ENCODE data around the gene MFGE8. TPM values are rescaled to one million over a fixed set of nuclear protein-coding genes. Genes with fewer than 3 reads are reported as not detected.

The MFGE8 gene
- total RNA-seq, 1 donor from 2014 or later, result 168 TPM

DNA sequence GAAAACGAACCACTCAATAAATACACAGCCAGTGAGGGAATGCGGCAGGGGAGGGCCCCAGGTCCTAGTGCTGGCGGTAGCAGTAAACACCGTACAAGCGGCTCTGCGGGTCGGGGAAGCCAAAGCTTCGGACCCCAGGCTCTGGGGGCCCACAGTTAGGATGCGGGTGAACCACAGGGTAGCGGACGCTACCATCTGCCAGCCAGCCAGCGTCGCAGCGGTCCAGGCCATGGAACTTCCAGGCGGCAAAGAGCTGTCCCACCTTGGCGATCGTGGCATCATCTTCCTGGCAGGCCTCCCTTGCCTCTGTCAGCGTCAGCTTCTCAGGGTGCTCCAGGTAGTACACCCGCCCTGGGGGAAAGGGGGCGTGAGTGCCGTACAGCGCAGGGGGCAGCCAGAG, 35.3 kb downstream of the MFGE8 start:
- ATAC-seq, result no peak
- intact Hi-C loops (cut with DNase I), result no loop called here
- no peak overlapping the region for H3K27ac ChIP-seq
- H3K4me1 ChIP-seq, result no peaks in the 10 kb centered on the region
- no peak overlapping the region for H3K4me3 ChIP-seq
- TF ChIP-seq, protein P1, sequence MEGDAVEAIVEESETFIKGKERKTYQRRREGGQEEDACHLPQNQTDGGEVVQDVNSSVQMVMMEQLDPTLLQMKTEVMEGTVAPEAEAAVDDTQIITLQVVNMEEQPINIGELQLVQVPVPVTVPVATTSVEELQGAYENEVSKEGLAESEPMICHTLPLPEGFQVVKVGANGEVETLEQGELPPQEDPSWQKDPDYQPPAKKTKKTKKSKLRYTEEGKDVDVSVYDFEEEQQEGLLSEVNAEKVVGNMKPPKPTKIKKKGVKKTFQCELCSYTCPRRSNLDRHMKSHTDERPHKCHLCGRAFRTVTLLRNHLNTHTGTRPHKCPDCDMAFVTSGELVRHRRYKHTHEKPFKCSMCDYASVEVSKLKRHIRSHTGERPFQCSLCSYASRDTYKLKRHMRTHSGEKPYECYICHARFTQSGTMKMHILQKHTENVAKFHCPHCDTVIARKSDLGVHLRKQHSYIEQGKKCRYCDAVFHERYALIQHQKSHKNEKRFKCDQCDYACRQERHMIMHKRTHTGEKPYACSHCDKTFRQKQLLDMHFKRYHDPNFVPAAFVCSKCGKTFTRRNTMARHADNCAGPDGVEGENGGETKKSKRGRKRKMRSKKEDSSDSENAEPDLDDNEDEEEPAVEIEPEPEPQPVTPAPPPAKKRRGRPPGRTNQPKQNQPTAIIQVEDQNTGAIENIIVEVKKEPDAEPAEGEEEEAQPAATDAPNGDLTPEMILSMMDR (IDR thresholded peaks at IDR 0.05), result no peak
- H3K27me3 ChIP-seq, result peaks cover 4% of the 10 kb centered on the region
- no peaks in the 10 kb centered on the region for H3K9me3 ChIP-seq
- H3K36me3 ChIP-seq, result no peaks in the 10 kb centered on the region
- no peak for DNase-seq

DNA sequence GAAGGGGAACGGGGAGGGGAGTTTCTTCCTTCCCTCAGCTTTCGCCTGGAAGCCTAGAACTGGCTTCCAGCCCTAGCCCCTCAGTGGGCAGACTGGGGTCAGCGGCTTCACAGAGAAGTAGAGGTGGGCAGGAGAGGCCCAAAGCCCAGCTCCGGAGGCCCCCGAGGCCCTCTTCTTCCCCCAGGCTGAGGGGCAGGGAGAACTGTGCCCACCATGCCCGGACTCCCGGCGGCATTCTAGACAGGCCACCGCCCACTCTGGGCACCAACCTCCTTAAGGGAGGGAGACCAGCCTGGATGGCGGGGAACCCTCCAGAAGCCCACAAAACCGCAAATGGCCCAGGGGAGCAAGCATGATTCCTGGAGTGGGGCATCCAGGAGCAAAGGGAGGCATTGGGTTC, 35.8 kb downstream of the MFGE8 start:
- Histone ChIP-seq H3K4me3 (no peak overlapping the region), H3K4me1 (no peaks in the 10 kb centered on the region), H3K36me3 (no peaks in the 10 kb centered on the region), H3K27ac (no peak overlapping the region), H3K9me3 (no peaks in the 10 kb centered on the region), H3K27me3 (peaks cover 4% of the 10 kb centered on the region)
- TF ChIP-seq, protein P1 (IDR thresholded peaks at IDR 0.05), result no peak
- no peak for DNase-seq
- no peak for ATAC-seq
- intact Hi-C loops (cut with DNase I), result no loop called here

DNA sequence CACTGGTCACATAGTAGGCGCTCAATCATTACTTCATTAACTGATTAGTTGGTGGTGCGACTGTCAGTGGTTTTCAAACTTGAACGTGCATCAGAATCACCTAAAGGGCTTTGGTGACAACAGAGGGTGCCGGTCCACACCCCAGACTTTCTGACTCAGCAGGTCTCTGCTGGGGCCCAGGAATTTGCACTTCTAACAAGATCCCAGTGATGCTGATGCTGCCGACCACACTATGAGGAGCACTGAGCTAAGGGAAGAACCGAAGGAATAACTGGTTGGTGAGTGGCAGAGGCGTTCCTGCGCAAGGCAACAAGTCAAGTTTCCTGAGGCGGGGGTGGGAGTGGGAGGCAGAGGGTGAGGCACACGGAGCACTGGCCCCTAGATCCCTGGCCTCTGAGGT, 36.6 kb downstream of the MFGE8 start:
- no peak overlapping the region for H3K4me3 ChIP-seq
- intact Hi-C loops (cut with DNase I), result no loop called here
- ATAC-seq (no peak), DNase-seq (no peak)
- no peaks in the 10 kb centered on the region for H3K9me3 ChIP-seq
- no peaks in the 10 kb centered on the region for H3K36me3 ChIP-seq
- H3K27me3 ChIP-seq, result peaks cover 4% of the 10 kb centered on the region
- no peak overlapping the region for H3K27ac ChIP-seq
- TF ChIP-seq, protein P1 (IDR thresholded peaks at IDR 0.05), result no peak
- no peaks in the 10 kb centered on the region for H3K4me1 ChIP-seq

GRCh38 chr15:88874684-88875083, 38.5 kb downstream of the MFGE8 start:
- DNase-seq (no peak), ATAC-seq (no peak)
- no peaks in the 10 kb centered on the region for H3K36me3 ChIP-seq
- H3K9me3 ChIP-seq, result no peaks in the 10 kb centered on the region
- TF ChIP-seq, protein P1 (IDR thresholded peaks at IDR 0.05), result no peak
- H3K27me3 ChIP-seq, result peaks cover 4% of the 10 kb centered on the region
- no peaks in the 10 kb centered on the region for H3K4me1 ChIP-seq
- H3K4me3 ChIP-seq, result no peak overlapping the region
- H3K27ac ChIP-seq, result no peak overlapping the region
- intact Hi-C loops (cut with DNase I), result no loop called here

DNA sequence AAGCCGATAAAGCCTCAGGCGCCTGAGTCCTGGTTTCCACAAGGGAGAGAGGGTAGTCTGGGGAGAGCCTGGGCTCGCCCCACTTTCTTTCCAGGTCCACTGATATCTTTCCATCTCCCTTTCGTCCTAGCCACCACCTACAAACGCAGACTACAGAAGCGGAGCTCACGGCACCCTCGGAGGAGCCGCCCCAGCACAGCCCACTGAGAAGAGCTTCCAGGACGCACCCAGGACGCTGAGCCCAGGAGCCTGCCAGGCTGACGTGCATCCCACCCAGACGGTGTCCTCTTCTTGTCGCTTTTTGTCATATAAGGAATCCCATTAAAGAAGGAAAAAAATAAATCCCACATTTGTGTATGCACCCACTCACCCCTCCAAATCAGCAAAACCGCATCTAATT, 38.9 kb downstream of the MFGE8 start:
- H3K9me3 ChIP-seq, result no peaks in the 10 kb centered on the region
- ATAC-seq (no peak), DNase-seq (no peak)
- TF ChIP-seq, protein P1 (IDR thresholded peaks at IDR 0.05), result no peak
- H3K4me1 ChIP-seq, result no peaks in the 10 kb centered on the region
- H3K36me3 ChIP-seq, result no peaks in the 10 kb centered on the region
- no peak overlapping the region for H3K27ac ChIP-seq
- intact Hi-C loops (cut with DNase I), result no loop called here
- H3K27me3 ChIP-seq, result peaks cover 4% of the 10 kb centered on the region
- no peak overlapping the region for H3K4me3 ChIP-seq

DNA sequence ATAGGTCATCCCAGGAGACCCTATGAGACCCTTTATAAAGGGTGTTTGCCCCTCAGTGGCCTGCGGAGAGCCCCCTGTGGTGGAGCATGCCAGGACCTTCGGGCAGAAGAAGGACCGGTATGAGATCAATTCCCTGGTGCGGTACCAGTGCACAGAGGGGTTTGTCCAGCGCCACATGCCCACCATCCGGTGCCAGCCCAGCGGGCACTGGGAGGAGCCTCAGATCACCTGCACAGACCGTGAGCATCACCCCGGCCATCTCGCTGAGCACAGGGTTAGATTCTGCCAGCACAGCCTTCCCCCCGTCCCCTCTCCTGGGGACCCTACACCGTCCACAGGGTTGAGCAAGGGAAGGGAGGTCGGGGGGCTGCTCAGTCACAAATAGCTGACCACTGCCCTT, 39.4 kb downstream of the MFGE8 start:
- intact Hi-C loops (cut with DNase I), result no loop called here
- Histone ChIP-seq H3K27me3 (peaks cover 4% of the 10 kb centered on the region), H3K4me3 (no peak overlapping the region), H3K4me1 (no peaks in the 10 kb centered on the region), H3K36me3 (no peaks in the 10 kb centered on the region), H3K27ac (no peak overlapping the region), H3K9me3 (no peaks in the 10 kb centered on the region)
- DNase-seq, result no peak
- TF ChIP-seq, protein P1 (IDR thresholded peaks at IDR 0.05), result no peak
- no peak for ATAC-seq

All from upper lobe of right lung (tissue), 1 donor.